ENCODE measurements around the gene KCNQ2.

KCNQ2 gene

GRCh38 chr20:63454731-63455567, 17.5 kb downstream of the KCNQ2 start:
- DNase-seq (ENCODE audit: low read depth): no peak

GRCh38 chr20:63452821-63453523, 19.5 kb downstream of the KCNQ2 start:
- no peak for DNase-seq (ENCODE audit: low read depth)

- no peak for DNase-seq (ENCODE audit: low read depth)
Observed at GRCh38 chr20:63452341-63452740, 20.1 kb downstream of the KCNQ2 start.

- DNase-seq (ENCODE audit: low read depth): no peak
Observed at GRCh38 chr20:63451821-63452220, 20.6 kb downstream of the KCNQ2 start.

- DNase-seq (ENCODE audit: low read depth): no peak
Observed at GRCh38 chr20:63449796-63450730, 22.4 kb downstream of the KCNQ2 start.

GRCh38 chr20:63449025-63449424, 23.4 kb downstream of the KCNQ2 start:
- DNase-seq (ENCODE audit: low read depth): no peak

GRCh38 chr20:63448031-63448430, 24.4 kb downstream of the KCNQ2 start:
- DNase-seq (ENCODE audit: low read depth): no peak

GRCh38 chr20:63447320-63447719, 25.1 kb downstream of the KCNQ2 start:
- DNase-seq (ENCODE audit: low read depth): no peak

- DNase-seq (ENCODE audit: low read depth): no peak
Observed at GRCh38 chr20:63446216-63447024, 26.0 kb downstream of the KCNQ2 start.

GRCh38 chr20:63445075-63445734, 27.2 kb downstream of the KCNQ2 start:
- no peak for DNase-seq (ENCODE audit: low read depth)

- no peak for DNase-seq (ENCODE audit: low read depth)
Observed at GRCh38 chr20:63444548-63444947, 27.9 kb downstream of the KCNQ2 start.

- DNase-seq (ENCODE audit: low read depth): no peak
Observed at GRCh38 chr20:63443606-63444395, 28.7 kb downstream of the KCNQ2 start.

GRCh38 chr20:63442100-63442493, 30.4 kb downstream of the KCNQ2 start:
- no peak for DNase-seq (ENCODE audit: low read depth)

GRCh38 chr20:63441136-63442099, 31.0 kb downstream of the KCNQ2 start:
- DNase-seq (ENCODE audit: low read depth): no peak

GRCh38 chr20:63440366-63440955, 32.0 kb downstream of the KCNQ2 start:
- DNase-seq (ENCODE audit: low read depth): no peak

- no peak for DNase-seq (ENCODE audit: low read depth)
Observed at GRCh38 chr20:63439866-63440265, 32.6 kb downstream of the KCNQ2 start.

- no peak for DNase-seq (ENCODE audit: low read depth)
Observed at GRCh38 chr20:63438121-63438520, 34.3 kb downstream of the KCNQ2 start.

- no peak for DNase-seq (ENCODE audit: low read depth)
Observed at GRCh38 chr20:63435552-63435951, 36.9 kb downstream of the KCNQ2 start.

Measured in HS-5 (cell line).